HG02588 (cell line): ENCODE results near the gene HERC5.
"Not testable (repeated sequence)": the region's sequence is repeated elsewhere in the genome, so short reads cannot be mapped to it uniquely, and the experiment has no call there.

Experiments
- ATAC-seq: cut with Tn5 transposase; IDR thresholded peaks from one replicate; pipeline ENCODE4 v1.9.1; 2021; ENCODE audit warnings: mild to moderate bottlenecking, moderate library complexity; ENCODE audit not compliant: unreplicated experiment

Gene HERC5

GRCh38 chr4:88517825-88518224 lies 60.9 kb downstream of the HERC5 start:
- no peak for ATAC-seq

- ATAC-seq, result no peak
Observed at GRCh38 chr4:88518911-88519310, 62.0 kb downstream of the HERC5 start.

GRCh38 chr4:88522702-88523324 lies 65.9 kb downstream of the HERC5 start:
- ATAC-seq, result no peak

- peak; percentile 83 for ATAC-seq
Observed at GRCh38 chr4:88523325-88524129, 66.6 kb downstream of the HERC5 start, which contains the start of gene PYURF. TSS of gene PYURF (minus strand) at chr4:88523776. CDS start at chr4:88523700, 76 bp downstream.

GRCh38 chr4:88524171-88524570 lies 67.3 kb downstream of the HERC5 start:
- ATAC-seq, result no peak

- ATAC-seq, result no peak
Observed at GRCh38 chr4:88526221-88526815, 69.4 kb downstream of the HERC5 start.

GRCh38 chr4:88527787-88528186 lies 70.9 kb downstream of the HERC5 start:
- peak; percentile 36 for ATAC-seq

GRCh38 chr4:88528861-88529260 lies 71.9 kb downstream of the HERC5 start:
- ATAC-seq, result no peak

GRCh38 chr4:88531549-88531948 lies 74.6 kb downstream of the HERC5 start:
- ATAC-seq, result no peak

GRCh38 chr4:88533088-88533790 lies 76.3 kb downstream of the HERC5 start:
- no peak for ATAC-seq

- ATAC-seq, result no peak
Observed at GRCh38 chr4:88533937-88534750, 77.2 kb downstream of the HERC5 start.

GRCh38 chr4:88535090-88535755 lies 78.3 kb downstream of the HERC5 start:
- ATAC-seq, result no peak

GRCh38 chr4:88537709-88538108 lies 80.8 kb downstream of the HERC5 start:
- no peak for ATAC-seq

GRCh38 chr4:88539322-88540068 lies 82.6 kb downstream of the HERC5 start:
- ATAC-seq, result not testable (repeated sequence)

- ATAC-seq, result no peak
Observed at GRCh38 chr4:88549815-88550214, 92.9 kb downstream of the HERC5 start.
